Measurements from ENCODE around the gene SMAD3. TPM values are rescaled to one million over a fixed set of nuclear protein-coding genes. Genes with fewer than 3 reads are reported as not detected.

The SMAD3 gene
- total RNA-seq, 2 experiments from 2014 or later: 41.2 to 77.8 TPM

GRCh38 chr15:67132276-67132675 lies 66.9 kb downstream of the SMAD3 start:
- Histone ChIP-seq H3K4me3 (ENCODE audit: low read depth, low read length, poor library complexity, severe bottlenecking) (no peak overlapping the region), H3K9me2 (ENCODE audit: insufficient read depth, low read length) (no peaks in the 10 kb centered on the region), H3K36me3 (ENCODE audit: insufficient read depth, low read length) (peaks cover 6% of the 10 kb centered on the region; the same call in 1 of the 2 replicates), H3K27ac (ENCODE audit: low read depth, low read length, poor library complexity, severe bottlenecking) (no peak overlapping the region), H3K79me2 (ENCODE audit: insufficient read depth, low read depth, low read length) (peaks cover 51% of the 10 kb centered on the region), H3K9me3 (ENCODE audit: low read length) (no peaks in the 10 kb centered on the region), H2AFZ (ENCODE audit: low read length) (no peak overlapping the region), H3K4me1 (ENCODE audit: insufficient read depth, low read length, poor library complexity, severe bottlenecking) (peaks cover 54% of the 10 kb centered on the region), H4K20me1 (ENCODE audit: insufficient read depth, low read length) (no peaks in the 10 kb centered on the region; the same call in 1 of the 2 replicates), H3K4me2 (ENCODE audit: low read length) (peak overlapping the region; percentile 90; the same call in 1 of the 2 replicates)
- TF ChIP-seq EZH2phosphoT487 (IDR thresholded peaks at IDR 0.05; ENCODE audit: borderline replicate concordance, low read depth, low read length): no peak
- TF ChIP-seq CTCF (conservative IDR thresholded peaks at IDR 0.05; ENCODE audit: low read length): no peak
- no TSS peak for BruUV-seq (replicated peaks)
- ChIA-PET CTCF (ENCODE audit: unreplicated experiment) (no interaction called here), POLR2A (interaction anchor here (0.6 kb wide), 1 partner anchor 1040 kb away, joined by 3 read pairs; no protein-coding TSS in a partner anchor)
- intact Hi-C loops (cut with micrococcal nuclease; ENCODE audit: unreplicated experiment): loop anchor here (5.0 kb wide), 1 partner anchor 50 kb away; no protein-coding TSS in a partner anchor
- no peak for DNase-seq (ENCODE audit: low spot score)

- no peaks in the 10 kb centered on the region; the same call in 1 of the 2 replicates for H4K20me1 ChIP-seq (ENCODE audit: insufficient read depth, low read length)
- no peak for DNase-seq (ENCODE audit: low spot score)
- ChIA-PET CTCF (ENCODE audit: unreplicated experiment) (no interaction called here), POLR2A (no interaction called here)
- peaks cover 62% of the 10 kb centered on the region for H3K4me1 ChIP-seq (ENCODE audit: insufficient read depth, low read length, poor library complexity, severe bottlenecking)
- no peaks in the 10 kb centered on the region for H3K9me2 ChIP-seq (ENCODE audit: insufficient read depth, low read length)
- BruUV-seq (replicated peaks): no TSS peak
- H3K4me2 ChIP-seq (ENCODE audit: low read length): peak overlapping the region; percentile 90
- peak overlapping the region; percentile 76 for H3K27ac ChIP-seq (ENCODE audit: low read depth, low read length, poor library complexity, severe bottlenecking)
- no peak for TF ChIP-seq CTCF (conservative IDR thresholded peaks at IDR 0.05; ENCODE audit: low read length)
- no peak for TF ChIP-seq EZH2phosphoT487 (IDR thresholded peaks at IDR 0.05; ENCODE audit: borderline replicate concordance, low read depth, low read length)
- intact Hi-C loops (cut with micrococcal nuclease; ENCODE audit: unreplicated experiment): loop anchor here (5.0 kb wide), 1 partner anchor 51 kb away; no protein-coding TSS in a partner anchor
- H3K4me3 ChIP-seq (ENCODE audit: low read depth, low read length, poor library complexity, severe bottlenecking): no peak overlapping the region
- no peaks in the 10 kb centered on the region for H3K36me3 ChIP-seq (ENCODE audit: insufficient read depth, low read length)
- H2AFZ ChIP-seq (ENCODE audit: low read length): no peak overlapping the region
- peaks cover 59% of the 10 kb centered on the region for H3K79me2 ChIP-seq (ENCODE audit: insufficient read depth, low read depth, low read length)
- no peaks in the 10 kb centered on the region for H3K9me3 ChIP-seq (ENCODE audit: low read length)
These were observed 67.6 kb downstream of the SMAD3 start for GRCh38 chr15:67133026-67133425.

GRCh38 chr15:67133738-67134066 lies 68.3 kb downstream of the SMAD3 start:
- Histone ChIP-seq H2AFZ (ENCODE audit: low read length) (no peak overlapping the region), H3K36me3 (ENCODE audit: insufficient read depth, low read length) (no peaks in the 10 kb centered on the region), H3K4me1 (ENCODE audit: insufficient read depth, low read length, poor library complexity, severe bottlenecking) (peaks cover 62% of the 10 kb centered on the region), H3K4me2 (ENCODE audit: low read length) (peak overlapping the region; percentile 90), H3K4me3 (ENCODE audit: low read depth, low read length, poor library complexity, severe bottlenecking) (peak overlapping the region; percentile 59), H3K9me2 (ENCODE audit: insufficient read depth, low read length) (no peaks in the 10 kb centered on the region), H3K27ac (ENCODE audit: low read depth, low read length, poor library complexity, severe bottlenecking) (peak overlapping the region; percentile 76), H3K9me3 (ENCODE audit: low read length) (no peaks in the 10 kb centered on the region), H4K20me1 (ENCODE audit: insufficient read depth, low read length) (no peaks in the 10 kb centered on the region; the same call in 1 of the 2 replicates), H3K79me2 (ENCODE audit: insufficient read depth, low read depth, low read length) (peaks cover 59% of the 10 kb centered on the region)
- intact Hi-C loops (cut with micrococcal nuclease; ENCODE audit: unreplicated experiment): loop anchor here (5.0 kb wide), 1 partner anchor 51 kb away; no protein-coding TSS in a partner anchor
- POLR2A ChIA-PET: interaction anchor here (0.8 to 1.8 kb wide), 5 partner anchors 10 to 33 kb away, joined by 4 to 6 read pairs (median 4); no protein-coding TSS in a partner anchor
- CTCF ChIA-PET (ENCODE audit: unreplicated experiment): interaction anchor here (0.6 kb wide), 1 partner anchor 43 kb away, joined by 3 read pairs; no protein-coding TSS in a partner anchor
- DNase-seq (ENCODE audit: low spot score): no peak
- no TSS peak for BruUV-seq (replicated peaks)
- no peak for TF ChIP-seq EZH2phosphoT487 (IDR thresholded peaks at IDR 0.05; ENCODE audit: borderline replicate concordance, low read depth, low read length)
- TF ChIP-seq CTCF (conservative IDR thresholded peaks at IDR 0.05; ENCODE audit: low read length): no peak
